GM12878 (cell line): Measurements from ENCODE around the gene PARP16. TPM values are rescaled to one million over a fixed set of nuclear protein-coding genes. Genes with fewer than 3 reads are reported as not detected.

Experiments
- ATAC-seq: fragments of 200-7000 bp; cut with Tn5 transposase; 3 replicates; pipeline ENCODE4 v1.9.1; 2020; ENCODE audit warnings: mild to moderate bottlenecking, moderate library complexity
- BruUV-seq: library from RNA; stranded (reverse); fragments of 400-500 nt; replicated peaks from 2 replicates; lab custom pipeline; 2021; lab: Mats Ljungman, UMichigan
- CTCF ChIA-PET: fragments of 300-600 bp; sonication (Branson Sonifier 250); formaldehyde crosslinking; extraction: SDS; loops from one replicate; lab custom pipeline; 2021; ENCODE audit warnings: inconsistent platforms; lab: Yijun Ruan, JAX
- POLR2A ChIA-PET: fragments of 350-600 bp; formaldehyde crosslinking; extraction: SDS; loops from one replicate; lab custom pipeline; 2021; ENCODE audit warnings: inconsistent platforms; lab: Charles Lee
- RAD21 ChIA-PET: fragments of 300-600 bp; sonication (Branson Sonifier 250); formaldehyde crosslinking; loops from one replicate; lab custom pipeline; 2023; ENCODE audit warnings: antibody characterized with exemption; ENCODE audit not compliant: unreplicated experiment; lab: Charles Lee
- SMC1A ChIA-PET: fragments of 300-600 bp; sonication (Branson Sonifier 250); formaldehyde crosslinking; loops from one replicate; lab custom pipeline; 2023; ENCODE audit not compliant: unreplicated experiment, uncharacterized antibody; lab: Charles Lee
- DNase-seq: peaks from one replicate; pipeline ENCODE4 v3.0.0-alpha.2; 2011; ENCODE audit warnings: low read depth, low spot score
- FAIRE-seq: peaks from 3 replicates; lab custom pipeline; 2011; peaks lifted over from hg19 to GRCh38; lab: Jason Lieb, UNC
- H2AFZ ChIP-seq: 2 replicates; pipeline ENCODE4 v1.6.0; 2011; ENCODE audit warnings: low read depth, low read length, control low read depth; ENCODE audit not compliant: control insufficient read depth
- H3K27ac ChIP-seq: 2 replicates; pipeline ENCODE4 v1.5.1; 2011; ENCODE audit warnings: control low read depth; ENCODE audit not compliant: control insufficient read depth, insufficient read depth
- H3K27me3 ChIP-seq, 2 experiments: replicated peaks in 1 of 2; 2 replicates each; pipeline versions ENCODE4 v1.6.0 to v1.6.1; 2011; ENCODE audit warnings: low read length in 1 of 2; ENCODE audit not compliant: control insufficient read depth in 2 of 2, insufficient read depth in 2 of 2
- H3K36me3 ChIP-seq, 2 experiments: 2 replicates each; pipeline ENCODE4 v1.5.1; 2011; ENCODE audit warnings: low read length in 1 of 2; ENCODE audit not compliant: control insufficient read depth in 2 of 2, insufficient read depth in 2 of 2
- H3K4me1 ChIP-seq: 2 replicates; pipeline ENCODE4 v1.6.1; 2011; ENCODE audit warnings: mild to moderate bottlenecking, low read length, moderate library complexity, mixed read lengths; ENCODE audit not compliant: control insufficient read depth, insufficient read depth
- H3K4me2 ChIP-seq: 2 replicates; pipeline ENCODE4 v1.6.0; 2011; ENCODE audit warnings: control low read depth; ENCODE audit not compliant: control insufficient read depth, insufficient read depth
- H3K4me3 ChIP-seq: fragments of 200-600 bp; sonication (generic); 2 replicates; pipeline ENCODE4 v1.5.1; 2016
- H3K79me2 ChIP-seq: 2 replicates; pipeline ENCODE4 v1.6.0; 2011; ENCODE audit warnings: low read length; ENCODE audit not compliant: control insufficient read depth, insufficient read depth
- H3K9ac ChIP-seq: 2 replicates; pipeline ENCODE4 v1.8.0; 2011; ENCODE audit warnings: low read length, control low read depth, mixed read lengths; ENCODE audit not compliant: control insufficient read depth, insufficient read depth
- H3K9me3 ChIP-seq: replicated peaks from 3 replicates; pipeline ENCODE4 v1.5.1; 2011; ENCODE audit warnings: mild to moderate bottlenecking, low read length; ENCODE audit not compliant: control insufficient read depth, insufficient read depth
- H4K20me1 ChIP-seq: 2 replicates; pipeline ENCODE4 v1.6.0; 2011; ENCODE audit not compliant: control insufficient read depth, insufficient read depth
- CTCF ChIP-seq, 3 experiments: IDR thresholded peaks in 2 of 3; conservative IDR thresholded peaks in 1 of 3; 2 replicates each; pipeline ENCODE4 v1.5.1; 2011; ENCODE audit warnings: low read depth in 3 of 3, low read length in 3 of 3, mild to moderate bottlenecking in 3 of 3, control low read depth in 2 of 3, moderate library complexity in 2 of 3, inconsistent platforms in 1 of 3, mixed read lengths in 1 of 3; ENCODE audit not compliant: control insufficient read depth in 2 of 3, insufficient read depth in 1 of 3; ENCODE audit errors: extremely low read depth in 1 of 3
- ESRRA ChIP-seq: IDR thresholded peaks from 2 replicates; pipeline ENCODE4 v1.6.1; 2012; ENCODE audit warnings: mild to moderate bottlenecking, low read length, improper control_type of control experiment
- HDGF ChIP-seq: fragments of 450-650 bp; IDR thresholded peaks from 2 replicates; pipeline ENCODE4 v1.6.1; 2016; ENCODE audit warnings: antibody characterized with exemption
- IRF3 ChIP-seq: fragments of 450-650 bp; IDR thresholded peaks from 2 replicates; pipeline ENCODE4 v1.6.1; 2014; ENCODE audit warnings: mild to moderate bottlenecking
- KLF5 ChIP-seq: fragments of 450-650 bp; IDR thresholded peaks from 2 replicates; pipeline ENCODE4 v1.6.1; 2014; ENCODE audit warnings: mild to moderate bottlenecking; ENCODE audit not compliant: partially characterized antibody
- MYB ChIP-seq: fragments of 150-350 bp; IDR thresholded peaks from 2 replicates; pipeline ENCODE4 v1.6.1; 2014; ENCODE audit warnings: mild to moderate bottlenecking, low read depth, low read length, borderline replicate concordance
- NBN ChIP-seq: fragments of 450-650 bp; IDR thresholded peaks from 2 replicates; pipeline ENCODE4 v1.6.1; 2016
- NR2C2 ChIP-seq: IDR thresholded peaks from 2 replicates; pipeline ENCODE4 v1.6.1; 2011; ENCODE audit warnings: borderline replicate concordance, low read depth; ENCODE audit not compliant: control insufficient read depth, insufficient read length
- RAD21 ChIP-seq: IDR thresholded peaks from 2 replicates; pipeline ENCODE4 v1.6.1; 2011; ENCODE audit warnings: mild to moderate bottlenecking, low read depth, low read length, moderate library complexity; ENCODE audit not compliant: insufficient read depth
- RB1 ChIP-seq: fragments of 450-650 bp; formaldehyde crosslinking; IDR thresholded peaks from 2 replicates; pipeline ENCODE4 v1.6.1; 2017; ENCODE audit warnings: mild to moderate bottlenecking, borderline replicate concordance
- SMC3 ChIP-seq: IDR thresholded peaks from 2 replicates; pipeline ENCODE4 v1.6.1; 2011; ENCODE audit warnings: low read length, improper control_type of control experiment, borderline replicate concordance
- USF2 ChIP-seq: IDR thresholded peaks from 2 replicates; pipeline ENCODE4 v1.6.1; 2011; ENCODE audit warnings: low read depth, low read length, improper control_type of control experiment, borderline replicate concordance
- YY1 ChIP-seq: IDR thresholded peaks from 2 replicates; pipeline ENCODE4 v1.6.1; 2011; ENCODE audit warnings: low read depth, mild to moderate bottlenecking, low read length
- WGBS: methylation state at CpG from one replicate; pipeline ENCODE4 v1.1.6; 2016; ENCODE audit warnings: low lambda C conversion rate; ENCODE audit not compliant: insufficient replicate concordance, insufficient coverage; ENCODE audit errors: missing lambda C conversion rate; 5-methylcytosine and 5-hydroxymethylcytosine counted together
- in situ Hi-C: fragments of 300-500 bp; cut with MboI; formaldehyde crosslinking; loops from 9 replicates; pipeline ENCODE4 v1.14.3; 2018; ENCODE audit warnings: mixed read lengths
- intact Hi-C: fragments of 100-400 bp; cut with micrococcal nuclease; formaldehyde crosslinking; loops from one replicate; pipeline ENCODE4 v1.14.2; 2022; ENCODE audit not compliant: unreplicated experiment
- polyA plus RNA-seq, 11 experiments: library from polyadenylated mRNA; depleted of rRNA in 4 of 11; unstranded in 6 of 11; stranded (reverse) in 5 of 11; fragments of >200 nt; fragmentation: Nextera tagmentation in 4 of 11; fragmentation: Illumina TruSeq in 1 of 11; extraction: Ambion mirVana in 4 of 11; extraction: Trizol in 1 of 11; gene quantifications; 1 replicate in 1 of 11; 2 replicates in 10 of 11; pipeline versions ENCODE4 v1.2.1 to v1.2.3, GENCODE V29; 2011 to 2016; ENCODE audit warnings: inconsistent platforms in 2 of 11, missing spikeins in 2 of 11, low read depth in 1 of 11
- total RNA-seq, 4 experiments: library from RNA; depleted of rRNA in 3 of 4; stranded (reverse); fragments of >200 nt in 3 of 4; fragmentation: Illumina TruSeq in 1 of 4; extraction: Trizol in 1 of 4; gene quantifications; 2 replicates each; pipeline versions ENCODE4 v1.2.1 to v1.2.3, GENCODE V29; 2013 to 2021
- TF ChIP-seq, protein P1 (sequence below): fragments of 450-650 bp; IDR thresholded peaks from 2 replicates; pipeline ENCODE4 v1.6.1; 2016; ENCODE audit warnings: mild to moderate bottlenecking

Gene PARP16
- total and polyA plus RNA-seq, 10 of the 15 experiments (the other 5 are each of a cell fraction or from before 2014, with no cell fraction given) = 4.9 to 15.7 (median 9.9) TPM

GRCh38 chr15:65318870-65319356 lies 32.2 kb upstream of the PARP16 start:
- ATAC-seq = peak; percentile 99
- ChIA-PET CTCF (interaction anchor here (0.7 to 6.2 kb wide), 17 partner anchors 11 to 285 kb away, joined by 3 to 105 read pairs (median 4); no protein-coding TSS in a partner anchor), RAD21 (interaction anchor here (0.6 to 5.1 kb wide), 3 partner anchors 14 to 82 kb away, joined by 5 to 35 read pairs (median 5); partner anchors contain the start of gene RNU5B-1)
- no peaks in the 10 kb centered on the region for H3K79me2 ChIP-seq
- peak; percentile 87 for FAIRE-seq
- no peak overlapping the region for H3K4me2 ChIP-seq
- peak; percentile 62; the same call in 1 of the 2 replicates for TF ChIP-seq RB1
- TF ChIP-seq USF2 = no peak
- TF ChIP-seq IRF3 = 0 out of 2 replicates have a peak, but pooled peaks have one; percentile 6
- peak; percentile 22 for TF ChIP-seq KLF5
- peak; percentile 87 for TF ChIP-seq RAD21
- peak; percentile 47; the same call in 1 of the 2 replicates for TF ChIP-seq NBN
- peak; percentile 87 for TF ChIP-seq YY1
- TF ChIP-seq CTCF (IDR thresholded peaks at IDR 0.05 in 2 of 3, conservative IDR thresholded peaks at IDR 0.05 in 1 of 3; ENCODE audit: control insufficient read depth in 2 of 3, extremely low read depth in 1 of 3, insufficient read depth in 1 of 3, low read depth in 3 of 3, low read length in 3 of 3) = peak; percentile 78 to 95 (median 85)
- no peak for TF ChIP-seq NR2C2
- TF ChIP-seq SMC3 = peak; percentile 92
- TF ChIP-seq, protein P1, sequence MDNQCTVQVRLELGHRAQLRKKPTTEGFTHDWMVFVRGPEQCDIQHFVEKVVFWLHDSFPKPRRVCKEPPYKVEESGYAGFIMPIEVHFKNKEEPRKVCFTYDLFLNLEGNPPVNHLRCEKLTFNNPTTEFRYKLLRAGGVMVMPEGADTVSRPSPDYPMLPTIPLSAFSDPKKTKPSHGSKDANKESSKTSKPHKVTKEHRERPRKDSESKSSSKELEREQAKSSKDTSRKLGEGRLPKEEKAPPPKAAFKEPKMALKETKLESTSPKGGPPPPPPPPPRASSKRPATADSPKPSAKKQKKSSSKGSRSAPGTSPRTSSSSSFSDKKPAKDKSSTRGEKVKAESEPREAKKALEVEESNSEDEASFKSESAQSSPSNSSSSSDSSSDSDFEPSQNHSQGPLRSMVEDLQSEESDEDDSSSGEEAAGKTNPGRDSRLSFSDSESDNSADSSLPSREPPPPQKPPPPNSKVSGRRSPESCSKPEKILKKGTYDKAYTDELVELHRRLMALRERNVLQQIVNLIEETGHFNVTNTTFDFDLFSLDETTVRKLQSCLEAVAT = 0 out of 2 replicates have a peak, but pooled peaks have one; percentile 22
- TF ChIP-seq ESRRA = no peak
- TF ChIP-seq MYB = no peak
- TF ChIP-seq HDGF = 0 out of 2 replicates have a peak, but pooled peaks have one; percentile 41
- TF ChIP-seq, all 136 proteins: peak for 10
- no peak overlapping the region for H3K4me3 ChIP-seq
- H2AFZ ChIP-seq = no peak overlapping the region
- SMC1A ChIA-PET = interaction anchor here (0.6 to 5.2 kb wide), 7 partner anchors 14 to 1033 kb away, joined by 3 to 31 read pairs (median 3); partner anchors contain the start of gene RNU5B-1
- no TSS peak for BruUV-seq
- H3K36me3 ChIP-seq = no peaks in the 10 kb centered on the region
- 32% methylated on average over 5 of the region's 5 CpGs for WGBS
- H4K20me1 ChIP-seq = no peaks in the 10 kb centered on the region
- no peak for DNase-seq
- intact Hi-C loops (loop anchor here (1.0 kb wide), 2 partner anchors 66 to 82 kb away; no protein-coding TSS in a partner anchor), in situ Hi-C loops (loop anchor here (5.0 kb wide), 1 partner anchor 63 kb away; no protein-coding TSS in a partner anchor)
- no peaks in the 10 kb centered on the region for H3K9me3 ChIP-seq
- H3K4me1 ChIP-seq = no peaks in the 10 kb centered on the region
- POLR2A ChIA-PET = interaction anchor here (0.6 kb wide), 1 partner anchor 127 kb away, joined by 4 read pairs; no protein-coding TSS in a partner anchor
- H3K27ac ChIP-seq = no peak overlapping the region
- peaks cover 0 to 2% of the 10 kb centered on the region in 2 experiments; a peak in 3 of 4 replicates for H3K27me3 ChIP-seq
- H3K9ac ChIP-seq = no peak overlapping the region
